ENCODE results near the gene OGFR.
A peak's percentile ranks its signal among the peaks of the same experiment; 100 is the strongest.

The OGFR gene

GRCh38 chr20:62792182-62792939 is 12.3 kb upstream of the OGFR start:
- no peaks in the 10 kb centered on the region for H3K4me1 ChIP-seq (ENCODE audit: control insufficient read depth, insufficient read depth, low read length)
- no peak overlapping the region for H3K4me3 ChIP-seq (ENCODE audit: low read depth, low read length)
- TF ChIP-seq ZNF473 (tag by site-specific recombination; IDR thresholded peaks at IDR 0.05) = no peak
- TF ChIP-seq GLIS2 (tag by site-specific recombination; IDR thresholded peaks at IDR 0.05) = no peak
- no peak for TF ChIP-seq SP3 (tag by site-specific recombination; IDR thresholded peaks at IDR 0.05)
- CTCF ChIA-PET = interaction anchor here (0.6 to 3.6 kb wide), 32 partner anchors 9 to 1042 kb away, joined by 3 to 38 read pairs (median 5); partner anchors contain the start of gene OGFR
- H3K9me3 ChIP-seq (ENCODE audit: control insufficient read depth, insufficient read depth, low read depth, low read length) = no peaks in the 10 kb centered on the region
- POLR2A ChIA-PET = interaction anchor here (1.3 kb wide), 1 partner anchor 123 kb away, joined by 4 read pairs; no protein-coding TSS in a partner anchor
- no peaks in the 10 kb centered on the region for H3K36me3 ChIP-seq (ENCODE audit: control insufficient read depth in 2 of 2, insufficient read depth in 1 of 2, low read length in 2 of 2)
- H3K27ac ChIP-seq (ENCODE audit: extremely low read depth, low read depth, low read length) = no peak overlapping the region

DNA sequence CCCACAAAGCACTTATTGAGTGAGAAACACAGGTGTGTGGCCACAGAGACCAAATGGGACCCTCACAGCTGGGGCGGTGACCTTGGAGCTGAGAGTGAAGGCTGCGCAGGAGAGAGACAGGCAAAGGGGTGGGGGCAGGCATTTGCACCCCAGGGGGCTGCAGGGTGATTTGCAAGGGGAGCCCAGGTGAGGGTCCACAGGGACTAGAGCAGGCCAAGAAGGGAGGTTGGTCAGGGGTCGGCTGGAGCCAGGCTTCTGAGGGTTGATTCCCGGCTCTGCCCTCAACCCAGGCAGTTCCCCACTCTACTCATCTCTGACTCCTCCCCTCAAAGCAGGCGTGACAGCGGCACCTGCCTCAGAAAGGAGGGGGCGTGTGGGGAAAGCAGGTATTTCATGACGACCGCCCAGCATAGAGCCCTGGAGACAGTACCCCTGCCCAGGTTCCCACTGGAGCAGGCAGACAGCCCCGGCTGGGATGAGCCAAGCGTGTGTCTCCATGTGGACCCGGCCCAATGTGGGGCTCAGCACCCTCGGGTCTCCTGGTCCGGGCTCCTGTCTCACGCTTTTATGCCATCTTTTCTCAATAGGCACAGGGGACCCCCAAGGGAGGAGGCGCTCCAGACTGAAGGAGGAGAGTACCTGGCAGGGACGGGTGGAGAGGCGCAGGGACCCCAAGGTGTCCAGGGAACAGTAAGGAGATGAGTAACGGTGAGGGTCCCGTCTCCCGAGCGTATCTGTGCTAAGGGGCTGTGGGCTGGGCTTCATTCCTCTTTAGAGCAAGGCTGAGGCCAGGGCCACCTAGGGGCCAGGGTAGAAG is 11.5 kb upstream of the OGFR start:
- H3K9me3 ChIP-seq (ENCODE audit: control insufficient read depth, insufficient read depth, low read depth, low read length) = no peaks in the 10 kb centered on the region
- peaks cover 0 to 8% of the 10 kb centered on the region in 2 experiments; a peak in 1 of 3 replicates for H3K36me3 ChIP-seq (ENCODE audit: control insufficient read depth in 2 of 2, insufficient read depth in 1 of 2, low read length in 2 of 2)
- no peaks in the 10 kb centered on the region for H3K4me1 ChIP-seq (ENCODE audit: control insufficient read depth, insufficient read depth, low read length)
- no peak for TF ChIP-seq MYNN (tag by site-specific recombination; IDR thresholded peaks at IDR 0.05; ENCODE audit: borderline replicate concordance)
- TF ChIP-seq, protein P1, sequence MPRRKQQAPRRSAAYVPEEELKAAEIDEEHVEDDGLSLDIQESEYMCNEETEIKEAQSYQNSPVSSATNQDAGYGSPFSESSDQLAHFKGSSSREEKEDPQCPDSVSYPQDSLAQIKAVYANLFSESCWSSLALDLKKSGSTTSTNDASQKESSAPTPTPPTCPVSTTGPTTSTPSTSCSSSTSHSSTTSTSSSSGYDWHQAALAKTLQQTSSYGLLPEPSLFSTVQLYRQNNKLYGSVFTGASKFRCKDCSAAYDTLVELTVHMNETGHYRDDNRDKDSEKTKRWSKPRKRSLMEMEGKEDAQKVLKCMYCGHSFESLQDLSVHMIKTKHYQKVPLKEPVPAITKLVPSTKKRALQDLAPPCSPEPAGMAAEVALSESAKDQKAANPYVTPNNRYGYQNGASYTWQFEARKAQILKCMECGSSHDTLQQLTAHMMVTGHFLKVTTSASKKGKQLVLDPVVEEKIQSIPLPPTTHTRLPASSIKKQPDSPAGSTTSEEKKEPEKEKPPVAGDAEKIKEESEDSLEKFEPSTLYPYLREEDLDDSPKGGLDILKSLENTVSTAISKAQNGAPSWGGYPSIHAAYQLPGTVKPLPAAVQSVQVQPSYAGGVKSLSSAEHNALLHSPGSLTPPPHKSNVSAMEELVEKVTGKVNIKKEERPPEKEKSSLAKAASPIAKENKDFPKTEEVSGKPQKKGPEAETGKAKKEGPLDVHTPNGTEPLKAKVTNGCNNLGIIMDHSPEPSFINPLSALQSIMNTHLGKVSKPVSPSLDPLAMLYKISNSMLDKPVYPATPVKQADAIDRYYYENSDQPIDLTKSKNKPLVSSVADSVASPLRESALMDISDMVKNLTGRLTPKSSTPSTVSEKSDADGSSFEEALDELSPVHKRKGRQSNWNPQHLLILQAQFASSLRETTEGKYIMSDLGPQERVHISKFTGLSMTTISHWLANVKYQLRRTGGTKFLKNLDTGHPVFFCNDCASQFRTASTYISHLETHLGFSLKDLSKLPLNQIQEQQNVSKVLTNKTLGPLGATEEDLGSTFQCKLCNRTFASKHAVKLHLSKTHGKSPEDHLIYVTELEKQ (tag by site-specific recombination; IDR thresholded peaks at IDR 0.05; ENCODE audit: borderline replicate concordance) = no peak
- ChIA-PET CTCF (interaction anchor here (0.6 to 3.6 kb wide), 10 partner anchors 9 to 294 kb away, joined by 3 to 34 read pairs (median 12); partner anchors contain the start of gene OGFR), POLR2A (interaction anchor here (1.2 to 3.5 kb wide), 4 partner anchors 19 to 151 kb away, joined by 3 to 10 read pairs (median 5); partner anchors contain the start of gene SLCO4A1)
- no peak overlapping the region for H3K4me3 ChIP-seq (ENCODE audit: low read depth, low read length)
- no peak overlapping the region for H3K27ac ChIP-seq (ENCODE audit: extremely low read depth, low read depth, low read length)

DNA sequence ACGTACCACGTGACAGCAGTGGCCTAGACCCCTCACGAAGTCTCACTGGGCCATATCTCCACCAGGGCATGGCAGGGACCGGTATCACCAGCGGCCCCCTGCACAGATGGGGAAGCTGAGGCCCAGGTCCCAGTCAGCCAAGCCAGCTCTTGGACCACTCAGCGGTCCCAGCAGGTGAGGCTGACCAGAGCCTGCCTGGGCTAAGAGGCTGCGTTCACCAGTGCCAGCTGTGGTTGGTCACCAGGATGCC is 11.0 kb upstream of the OGFR start:
- Histone ChIP-seq H3K36me3 (ENCODE audit: control insufficient read depth in 2 of 2, insufficient read depth in 1 of 2, low read length in 2 of 2) (peaks cover 0 to 13% of the 10 kb centered on the region in 2 experiments; a peak in 1 of 3 replicates), H3K27ac (ENCODE audit: extremely low read depth, low read depth, low read length) (no peak overlapping the region), H3K9me3 (ENCODE audit: control insufficient read depth, insufficient read depth, low read depth, low read length) (no peaks in the 10 kb centered on the region), H3K4me1 (ENCODE audit: control insufficient read depth, insufficient read depth, low read length) (no peaks in the 10 kb centered on the region), H3K4me3 (ENCODE audit: low read depth, low read length) (no peak overlapping the region)
- ChIA-PET POLR2A (interaction anchor here (1.0 to 3.5 kb wide), 8 partner anchors 9 to 152 kb away, joined by 3 to 22 read pairs (median 5); partner anchors contain the start of genes OGFR and SLCO4A1), CTCF (interaction anchor here (0.6 to 3.6 kb wide), 6 partner anchors 9 to 128 kb away, joined by 3 to 34 read pairs (median 4); no protein-coding TSS in a partner anchor)
- TF ChIP-seq REPIN1 (tag by site-specific recombination; IDR thresholded peaks at IDR 0.05; ENCODE audit: low read depth) (no peak), ZNF121 (tag by site-specific recombination; IDR thresholded peaks at IDR 0.05) (peak; percentile 70; the same call in 1 of the 2 replicates)

DNA sequence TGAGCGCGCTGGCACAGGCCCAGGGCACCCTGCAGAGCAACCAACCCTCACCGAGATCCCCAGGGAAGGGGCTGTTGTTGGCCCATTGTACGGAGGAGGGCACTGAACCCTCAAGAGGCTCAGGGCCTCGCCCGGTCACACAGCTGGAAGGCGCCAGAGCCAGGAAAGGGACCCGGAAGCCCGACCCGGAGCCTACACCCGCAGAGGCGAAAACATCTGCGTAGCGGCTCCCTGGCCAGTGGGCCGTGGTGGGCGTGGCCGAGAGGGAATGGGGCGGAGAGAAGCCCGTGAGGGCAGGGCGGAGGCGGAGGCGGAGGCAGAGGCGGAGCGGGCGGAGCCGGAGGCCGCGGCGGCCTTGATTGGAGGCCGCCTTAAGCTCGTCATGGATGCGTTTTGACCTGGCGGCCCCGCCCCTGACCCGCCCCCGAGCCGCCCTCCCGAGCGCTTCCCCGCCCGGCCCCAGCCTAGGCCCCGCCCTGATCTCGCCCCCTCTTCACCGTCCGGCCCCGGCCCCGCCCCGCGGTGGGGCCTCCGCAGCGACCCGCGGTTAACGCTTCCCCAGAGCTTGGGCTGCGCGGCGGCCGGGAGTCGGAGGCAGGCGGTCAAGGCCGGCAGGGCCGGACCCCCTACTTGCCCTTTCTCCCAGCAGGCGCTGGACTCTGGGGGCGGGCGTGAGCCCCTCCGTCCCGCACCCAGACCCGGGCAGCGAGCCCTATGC is 10.5 kb upstream of the OGFR start:
- ChIA-PET CTCF (interaction anchor here (0.6 to 3.6 kb wide), 10 partner anchors 10 to 384 kb away, joined by 3 to 34 read pairs (median 4); no protein-coding TSS in a partner anchor), POLR2A (interaction anchor here (0.5 to 3.5 kb wide), 14 partner anchors 8 to 407 kb away, joined by 3 to 22 read pairs (median 3); partner anchors contain the start of genes OGFR, RPS21, SLCO4A1 and TCFL5)
- Histone ChIP-seq H3K9me3 (ENCODE audit: control insufficient read depth, insufficient read depth, low read depth, low read length) (no peaks in the 10 kb centered on the region), H3K4me3 (ENCODE audit: low read depth, low read length) (peak overlapping the region; percentile 37), H3K36me3 (ENCODE audit: control insufficient read depth in 2 of 2, insufficient read depth in 1 of 2, low read length in 2 of 2) (peaks cover 0 to 18% of the 10 kb centered on the region in 2 experiments; a peak in 1 of 3 replicates), H3K4me1 (ENCODE audit: control insufficient read depth, insufficient read depth, low read length) (no peaks in the 10 kb centered on the region), H3K27ac (ENCODE audit: extremely low read depth, low read depth, low read length) (0 out of 2 replicates have a peak overlapping the region, but pooled peaks have one; percentile 35)
- TF ChIP-seq ZFP41 (tag by site-specific recombination; IDR thresholded peaks at IDR 0.05; ENCODE audit: borderline replicate concordance) (no peak), ZNF513 (tag by site-specific recombination; IDR thresholded peaks at IDR 0.05) (no peak), ZNF747 (tag by site-specific recombination; IDR thresholded peaks at IDR 0.05) (no peak), SP3 (tag by site-specific recombination; IDR thresholded peaks at IDR 0.05) (peak; percentile 94), KLF16 (tag by site-specific recombination; IDR thresholded peaks at IDR 0.05) (peak; percentile 57; the same call in 1 of the 2 replicates), ZNF10 (tag by site-specific recombination; IDR thresholded peaks at IDR 0.05) (no peak), KLF8 (tag by site-specific recombination; IDR thresholded peaks at IDR 0.05) (peak; percentile 65), ZNF521 (tag by site-specific recombination; IDR thresholded peaks at IDR 0.05) (no peak), ZBTB48 (tag by site-specific recombination; IDR thresholded peaks at IDR 0.05) (0 out of 2 replicates have a peak, but pooled peaks have one; percentile 87)
- TF ChIP-seq, protein P2, sequence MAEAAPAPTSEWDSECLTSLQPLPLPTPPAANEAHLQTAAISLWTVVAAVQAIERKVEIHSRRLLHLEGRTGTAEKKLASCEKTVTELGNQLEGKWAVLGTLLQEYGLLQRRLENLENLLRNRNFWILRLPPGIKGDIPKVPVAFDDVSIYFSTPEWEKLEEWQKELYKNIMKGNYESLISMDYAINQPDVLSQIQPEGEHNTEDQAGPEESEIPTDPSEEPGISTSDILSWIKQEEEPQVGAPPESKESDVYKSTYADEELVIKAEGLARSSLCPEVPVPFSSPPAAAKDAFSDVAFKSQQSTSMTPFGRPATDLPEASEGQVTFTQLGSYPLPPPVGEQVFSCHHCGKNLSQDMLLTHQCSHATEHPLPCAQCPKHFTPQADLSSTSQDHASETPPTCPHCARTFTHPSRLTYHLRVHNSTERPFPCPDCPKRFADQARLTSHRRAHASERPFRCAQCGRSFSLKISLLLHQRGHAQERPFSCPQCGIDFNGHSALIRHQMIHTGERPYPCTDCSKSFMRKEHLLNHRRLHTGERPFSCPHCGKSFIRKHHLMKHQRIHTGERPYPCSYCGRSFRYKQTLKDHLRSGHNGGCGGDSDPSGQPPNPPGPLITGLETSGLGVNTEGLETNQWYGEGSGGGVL (tag by site-specific recombination; IDR thresholded peaks at IDR 0.05) = peak; percentile 41; the same call in 1 of the 2 replicates
